GM10248 (cell line): ENCODE results near the gene CFAP45.

ENCODE experiments used
- CTCF ChIA-PET: fragments of 300-600 bp; sonication (Branson Sonifier 250); formaldehyde crosslinking; extraction: SDS; loops from one replicate; lab custom pipeline; 2021; ENCODE audit warnings: antibody characterized with exemption; lab: Yijun Ruan, JAX
- POLR2A ChIA-PET: fragments of 350-650 bp; sonication (Branson Sonifier 250); formaldehyde crosslinking; extraction: SDS; loops from one replicate; lab custom pipeline; 2020; ENCODE audit warnings: antibody characterized with exemption; lab: Yijun Ruan, JAX
- DNase-seq: peaks from one replicate; pipeline ENCODE4 v3.0.0; 2012; ENCODE audit errors: extremely low spot score
- TF ChIP-seq, protein P1 (sequence below): IDR thresholded peaks from 2 replicates; pipeline ENCODE4 v1.5.1; 2012; ENCODE audit warnings: mild to moderate bottlenecking, low read depth; ENCODE audit errors: extremely low read depth, missing control alignments, control extremely low read depth

The CFAP45 gene

DNA sequence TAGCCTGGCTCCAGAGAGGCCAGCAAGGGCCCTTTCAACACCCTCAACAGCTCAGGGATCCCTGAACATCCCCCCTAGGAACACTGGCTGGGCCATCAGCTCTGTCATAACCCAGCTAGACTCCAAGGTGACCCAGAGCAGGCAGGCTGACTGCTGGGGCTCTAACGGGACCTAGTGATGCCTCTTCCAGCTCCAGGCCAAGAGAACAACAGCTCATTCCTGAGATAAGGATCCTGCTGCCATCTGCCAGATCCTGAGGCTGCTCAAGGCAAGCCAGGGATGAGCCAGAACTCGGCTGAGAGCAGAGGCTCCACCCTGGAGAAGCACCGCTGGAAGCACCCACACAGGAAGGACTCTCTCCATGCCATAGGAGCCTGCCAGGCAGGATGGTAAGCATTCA, 39.5 kb downstream of the CFAP45 start:
- ChIA-PET POLR2A (no interaction called here), CTCF (interaction anchor here (1.1 kb wide), 1 partner anchor 9 kb away, joined by 3 read pairs; no protein-coding TSS in a partner anchor)
- no peak for DNase-seq
- TF ChIP-seq, protein P1, sequence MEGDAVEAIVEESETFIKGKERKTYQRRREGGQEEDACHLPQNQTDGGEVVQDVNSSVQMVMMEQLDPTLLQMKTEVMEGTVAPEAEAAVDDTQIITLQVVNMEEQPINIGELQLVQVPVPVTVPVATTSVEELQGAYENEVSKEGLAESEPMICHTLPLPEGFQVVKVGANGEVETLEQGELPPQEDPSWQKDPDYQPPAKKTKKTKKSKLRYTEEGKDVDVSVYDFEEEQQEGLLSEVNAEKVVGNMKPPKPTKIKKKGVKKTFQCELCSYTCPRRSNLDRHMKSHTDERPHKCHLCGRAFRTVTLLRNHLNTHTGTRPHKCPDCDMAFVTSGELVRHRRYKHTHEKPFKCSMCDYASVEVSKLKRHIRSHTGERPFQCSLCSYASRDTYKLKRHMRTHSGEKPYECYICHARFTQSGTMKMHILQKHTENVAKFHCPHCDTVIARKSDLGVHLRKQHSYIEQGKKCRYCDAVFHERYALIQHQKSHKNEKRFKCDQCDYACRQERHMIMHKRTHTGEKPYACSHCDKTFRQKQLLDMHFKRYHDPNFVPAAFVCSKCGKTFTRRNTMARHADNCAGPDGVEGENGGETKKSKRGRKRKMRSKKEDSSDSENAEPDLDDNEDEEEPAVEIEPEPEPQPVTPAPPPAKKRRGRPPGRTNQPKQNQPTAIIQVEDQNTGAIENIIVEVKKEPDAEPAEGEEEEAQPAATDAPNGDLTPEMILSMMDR: no peak

DNA sequence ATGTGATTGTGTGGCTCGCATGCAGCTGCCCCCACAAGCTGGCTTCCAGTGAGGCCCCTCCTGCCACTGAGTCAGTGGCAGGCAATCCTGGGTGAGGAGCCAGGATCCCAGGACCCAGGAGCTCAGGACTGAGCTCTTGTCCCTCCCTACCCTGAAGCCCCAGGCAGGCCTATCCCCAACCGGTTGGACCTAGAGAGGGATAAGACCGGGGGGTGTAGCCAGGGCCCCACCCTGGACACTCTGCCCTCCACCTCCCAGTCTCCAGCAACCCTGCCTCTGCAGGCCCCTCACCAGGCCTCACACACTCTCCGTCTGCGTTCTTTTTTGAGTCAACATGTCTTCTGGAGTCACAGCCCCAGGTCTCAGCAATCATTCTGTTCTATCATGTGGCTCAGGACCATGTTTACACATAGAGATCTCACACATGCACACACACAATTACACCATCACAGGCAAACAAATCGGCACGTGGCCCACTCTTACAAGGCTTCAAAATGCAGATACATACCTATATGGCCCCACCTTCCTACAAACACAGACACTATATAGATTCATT, 40.1 kb downstream of the CFAP45 start:
- no peak for DNase-seq
- TF ChIP-seq, protein P1: no peak
- ChIA-PET POLR2A (no interaction called here), CTCF (interaction anchor here (1.1 kb wide), 2 partner anchors 8 to 13 kb away, joined by 3 read pairs; no protein-coding TSS in a partner anchor)

DNA sequence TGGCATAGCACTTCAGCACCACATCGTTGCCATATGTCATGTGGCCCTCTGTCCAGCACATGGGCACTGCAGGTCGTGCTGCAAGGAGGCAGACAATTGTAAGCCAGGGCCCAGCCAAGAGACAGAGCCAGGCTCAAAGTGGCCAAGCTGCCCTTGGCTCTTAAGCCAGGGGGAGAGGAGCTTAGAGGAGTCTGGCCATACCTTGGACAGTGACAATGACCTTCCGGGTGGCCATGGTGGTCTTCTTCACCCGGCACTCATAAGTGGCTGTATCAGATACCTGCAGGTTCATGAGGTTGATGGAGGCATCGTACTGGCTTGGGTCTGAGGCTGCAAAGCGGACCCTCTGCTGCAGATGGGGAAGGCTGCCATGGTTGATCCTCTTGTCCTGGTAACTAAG, 42.1 kb downstream of the CFAP45 start:
- ChIA-PET CTCF (interaction anchor here (0.6 to 2.8 kb wide), 3 partner anchors 18 to 60 kb away, joined by 3 to 11 read pairs (median 5); no protein-coding TSS in a partner anchor), POLR2A (no interaction called here)
- DNase-seq: no peak
- TF ChIP-seq, protein P1: no peak

DNA sequence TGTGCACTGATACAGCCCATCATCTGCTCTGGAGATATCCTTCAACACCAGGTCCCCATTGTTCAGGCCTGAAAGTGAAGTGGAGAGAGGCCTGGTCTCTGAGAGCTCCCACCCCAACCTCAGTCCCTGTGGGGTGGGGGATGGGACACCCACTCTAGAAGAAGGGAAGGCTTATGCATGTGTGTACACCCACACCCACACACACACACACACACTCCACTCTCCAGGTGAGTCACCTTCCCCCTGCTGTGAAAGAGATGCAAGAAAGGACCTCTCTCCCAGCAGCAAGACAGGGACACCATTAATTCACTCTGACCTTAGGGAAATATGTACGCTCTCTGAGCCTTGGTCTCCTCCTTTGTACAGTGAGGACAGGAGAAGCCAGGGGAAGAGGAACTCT, 43.4 kb downstream of the CFAP45 start:
- no peak for DNase-seq
- ChIA-PET POLR2A (no interaction called here), CTCF (interaction anchor here (1.8 to 2.8 kb wide), 2 partner anchors 17 to 58 kb away, joined by 5 to 11 read pairs; no protein-coding TSS in a partner anchor)

DNA sequence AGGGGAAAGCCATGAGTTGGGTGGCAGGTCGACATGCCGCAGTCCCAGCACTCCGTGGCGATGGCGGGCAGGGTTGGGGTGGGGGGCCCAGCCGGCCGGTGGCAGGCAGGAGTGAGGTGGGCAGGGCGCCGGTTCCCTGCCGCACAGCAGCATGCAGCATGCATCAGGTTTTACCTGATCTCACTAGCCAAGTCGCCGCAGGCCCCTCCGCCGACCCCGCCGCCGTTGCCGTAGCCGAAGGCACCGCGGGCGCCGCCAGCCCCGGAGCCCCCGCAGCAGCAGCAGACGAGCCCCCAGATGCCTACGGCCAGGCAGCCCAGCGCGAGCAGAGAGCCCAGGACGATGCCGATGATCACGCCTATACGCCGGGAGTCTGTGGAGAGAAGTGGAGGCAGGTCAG, 44.3 kb downstream of the CFAP45 start:
- POLR2A ChIA-PET: no interaction called here
- CTCF ChIA-PET: interaction anchor here (1.3 to 1.4 kb wide), 2 partner anchors 13 to 152 kb away, joined by 4 read pairs; no protein-coding TSS in a partner anchor
- TF ChIP-seq, protein P1: no peak
- DNase-seq: no peak

More for the DNA sequence above, 43.4 kb downstream of the CFAP45 start:
- TF ChIP-seq, protein P1: no peak

DNA sequence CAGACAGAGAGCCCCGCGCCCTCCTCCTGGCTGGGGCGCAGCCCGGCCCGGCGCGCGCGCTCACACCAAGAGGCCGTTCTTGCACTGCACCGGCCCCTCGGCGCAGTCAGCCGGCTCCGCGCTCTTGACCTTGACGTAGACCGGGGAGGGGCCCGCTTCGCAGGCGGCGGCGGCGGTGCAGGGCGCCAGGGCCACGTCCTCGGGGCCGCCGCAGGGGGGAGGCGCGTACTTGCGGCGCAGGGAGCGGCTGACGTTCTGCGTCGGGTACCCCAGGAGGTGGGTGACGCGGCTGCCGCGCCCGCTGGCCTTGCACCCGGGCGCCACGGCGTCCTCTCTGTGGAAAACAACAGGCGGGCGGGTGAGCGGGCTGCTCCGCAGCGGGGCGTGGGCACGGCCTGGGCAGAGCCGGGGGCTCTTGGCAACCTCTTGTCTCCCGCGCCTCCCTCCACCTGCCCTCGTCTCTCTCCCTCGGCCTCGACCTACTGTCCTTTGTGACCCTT, 45.2 kb downstream of the CFAP45 start:
- TF ChIP-seq, protein P1: no peak
- DNase-seq: peak; percentile 56
- POLR2A ChIA-PET: no interaction called here
- CTCF ChIA-PET: interaction anchor here (1.3 to 1.4 kb wide), 2 partner anchors 14 to 153 kb away, joined by 4 read pairs; no protein-coding TSS in a partner anchor
